Measurements from ENCODE around the gene HEXA.
A peak's percentile ranks its signal among the peaks of the same experiment; 100 is the strongest.

The HEXA gene

GRCh38 chr15:72375501-72375845 lies 341 bp downstream of the HEXA start:
- DNase-seq (ENCODE audit: low read depth): no peak

GRCh38 chr15:72372361-72372760 lies 3.5 kb downstream of the HEXA start:
- no peak for DNase-seq (ENCODE audit: low read depth)

GRCh38 chr15:72369964-72370363 lies 5.8 kb downstream of the HEXA start:
- no peak for DNase-seq (ENCODE audit: low read depth)

GRCh38 chr15:72368899-72369298 lies 6.9 kb downstream of the HEXA start:
- no peak for DNase-seq (ENCODE audit: low read depth)

- DNase-seq (ENCODE audit: low read depth): no peak
Measured at GRCh38 chr15:72368325-72368724, 7.5 kb downstream of the HEXA start.

- no peak for DNase-seq (ENCODE audit: low read depth)
Measured at GRCh38 chr15:72365844-72366243, 10.0 kb downstream of the HEXA start.

- DNase-seq (ENCODE audit: low read depth): no peak
Measured at GRCh38 chr15:72361176-72361575, 14.6 kb downstream of the HEXA start.

- DNase-seq (ENCODE audit: low read depth): no peak
Measured at GRCh38 chr15:72358650-72359171, 17.1 kb downstream of the HEXA start.

GRCh38 chr15:72358121-72358520 lies 17.7 kb downstream of the HEXA start:
- no peak for DNase-seq (ENCODE audit: low read depth)

- DNase-seq (ENCODE audit: low read depth): no peak
Measured at GRCh38 chr15:72354496-72354895, 21.3 kb downstream of the HEXA start.

GRCh38 chr15:72353266-72353665 lies 22.5 kb downstream of the HEXA start:
- no peak for DNase-seq (ENCODE audit: low read depth)

- DNase-seq (ENCODE audit: low read depth): no peak
Measured at GRCh38 chr15:72345806-72346205, 30.0 kb downstream of the HEXA start.

GRCh38 chr15:72345280-72345679 lies 30.5 kb downstream of the HEXA start:
- no peak for DNase-seq (ENCODE audit: low read depth)

GRCh38 chr15:72344602-72345001 lies 31.2 kb downstream of the HEXA start:
- no peak for DNase-seq (ENCODE audit: low read depth)

GRCh38 chr15:72342385-72342784 lies 33.4 kb downstream of the HEXA start:
- no peak for DNase-seq (ENCODE audit: low read depth)

- no peak for DNase-seq (ENCODE audit: low read depth)
Measured at GRCh38 chr15:72341361-72341760, 34.5 kb downstream of the HEXA start.

- no peak for DNase-seq (ENCODE audit: low read depth)
Measured at GRCh38 chr15:72340366-72340765, 35.4 kb downstream of the HEXA start.

- DNase-seq (ENCODE audit: low read depth): peak; percentile 73
Measured at GRCh38 chr15:72339777-72340177, 36.0 kb downstream of the HEXA start.

GRCh38 chr15:72338617-72339321 lies 37.0 kb downstream of the HEXA start:
- DNase-seq (ENCODE audit: low read depth): no peak

- no peak for DNase-seq (ENCODE audit: low read depth)
Measured at GRCh38 chr15:72338148-72338547, 37.7 kb downstream of the HEXA start.

- no peak for DNase-seq (ENCODE audit: low read depth)
Measured at GRCh38 chr15:72334842-72335241, 41.0 kb downstream of the HEXA start.

GRCh38 chr15:72331021-72331420 lies 44.8 kb downstream of the HEXA start:
- no peak for DNase-seq (ENCODE audit: low read depth)

GRCh38 chr15:72323752-72324151 lies 52.1 kb downstream of the HEXA start:
- no peak for DNase-seq (ENCODE audit: low read depth)

- no peak for DNase-seq (ENCODE audit: low read depth)
Measured at GRCh38 chr15:72319985-72320671, 55.7 kb downstream of the HEXA start, which contains the start of gene CELF6. CELF6 (minus strand) TSS chr15:72320157; CDS start chr15:72319874, 283 bp downstream.

All from non-pigmented ciliary epithelial cell (primary cell).